ENCODE measurements around the gene CELSR1.
A peak's percentile ranks its signal among the peaks of the same experiment; 100 is the strongest.

The CELSR1 gene

GRCh38 chr22:46368422-46368821 is 169.0 kb downstream of the CELSR1 start:
- DNase-seq, result no peak
- no peak for TF ChIP-seq GATA1 (IDR thresholded peaks at IDR 0.05; ENCODE audit: low read depth, low read length)
- TF ChIP-seq POLR2A (IDR thresholded peaks at IDR 0.05; ENCODE audit: low read length), result no peak

- DNase-seq, result peak; percentile 44 to 68
Observed at GRCh38 chr22:46367707-46368191, 169.7 kb downstream of the CELSR1 start.

DNA sequence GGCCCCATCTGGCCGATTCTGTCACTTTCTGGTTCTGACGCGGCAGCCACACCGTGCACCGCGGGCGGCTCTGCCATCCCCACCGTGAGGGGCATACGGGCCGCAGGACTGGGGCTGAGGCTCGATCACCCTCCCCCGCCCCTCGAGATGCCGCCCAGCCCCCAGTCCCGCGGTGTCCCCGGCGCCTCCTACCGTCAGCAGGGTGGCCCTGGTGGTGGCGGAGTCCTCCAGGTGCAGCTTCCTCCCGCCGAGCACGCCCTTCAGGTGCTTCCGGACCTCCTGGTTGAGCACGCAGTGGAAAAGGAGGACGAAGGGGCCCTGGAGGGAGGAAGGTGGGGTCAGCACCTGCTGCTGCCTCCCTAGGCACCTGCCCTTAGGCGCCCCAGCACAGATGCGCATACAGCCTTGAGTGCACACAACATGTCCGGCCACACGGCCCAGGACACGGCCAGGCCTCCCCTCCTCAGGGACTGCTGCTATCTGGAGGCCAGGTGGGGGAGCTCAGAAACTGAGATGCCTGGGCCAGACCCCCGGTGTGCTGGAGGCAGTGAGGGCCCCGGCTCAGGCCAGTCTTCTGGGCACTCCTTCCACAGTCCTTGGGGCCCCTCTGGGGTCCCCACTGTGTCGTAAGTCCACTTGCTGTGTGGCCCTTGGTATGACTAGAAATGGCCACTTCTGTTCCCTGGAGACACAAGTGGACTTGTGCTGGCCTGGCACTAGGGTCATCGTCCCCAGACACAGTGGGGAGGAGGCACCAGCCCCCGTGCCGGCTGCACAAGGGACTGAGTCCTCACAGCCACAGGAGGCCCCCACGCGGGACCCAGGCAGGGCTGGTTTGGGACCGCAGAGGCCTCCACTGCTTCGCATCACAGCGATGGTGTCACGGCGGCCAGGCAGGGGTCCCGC is 170.4 kb downstream of the CELSR1 start:
- TF ChIP-seq POLR2A (IDR thresholded peaks at IDR 0.05; ENCODE audit: low read length), result no peak
- no peak for DNase-seq

More at GRCh38 chr22:46367707-46368191, 169.7 kb downstream of the CELSR1 start:
- TF ChIP-seq POLR2A (IDR thresholded peaks at IDR 0.05; ENCODE audit: low read length), result no peak
- TF ChIP-seq GATA1 (IDR thresholded peaks at IDR 0.05; ENCODE audit: low read depth, low read length), result no peak

DNA sequence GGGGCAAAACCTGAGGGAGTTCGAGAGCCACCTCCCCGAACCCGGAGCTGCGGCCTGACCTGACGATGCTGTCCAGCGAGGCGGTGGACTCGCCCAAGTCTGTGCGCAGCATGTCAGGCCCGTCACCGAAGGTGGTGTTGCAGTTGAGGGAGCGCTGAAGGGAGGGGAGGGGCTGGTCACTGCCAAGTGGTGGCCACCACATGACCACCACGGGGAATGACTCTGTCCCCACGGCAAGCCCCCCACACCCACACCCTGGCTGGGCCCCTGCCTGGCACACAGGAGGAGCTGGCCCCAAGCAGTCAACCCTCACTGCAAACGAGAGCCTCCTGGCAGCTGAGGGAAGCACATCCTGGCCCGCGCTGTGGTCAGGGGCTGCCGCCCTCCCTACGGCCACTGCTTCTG is 171.1 kb downstream of the CELSR1 start:
- peak; percentile 10 to 39 for DNase-seq
- TF ChIP-seq GATA1 (IDR thresholded peaks at IDR 0.05; ENCODE audit: low read depth, low read length) (no peak), POLR2A (IDR thresholded peaks at IDR 0.05; ENCODE audit: low read length) (no peak)

GRCh38 chr22:46365166-46365624 is 172.2 kb downstream of the CELSR1 start:
- no peak for DNase-seq
- TF ChIP-seq GATA1 (IDR thresholded peaks at IDR 0.05; ENCODE audit: low read depth, low read length) (no peak), POLR2A (IDR thresholded peaks at IDR 0.05; ENCODE audit: low read length) (no peak)

DNA sequence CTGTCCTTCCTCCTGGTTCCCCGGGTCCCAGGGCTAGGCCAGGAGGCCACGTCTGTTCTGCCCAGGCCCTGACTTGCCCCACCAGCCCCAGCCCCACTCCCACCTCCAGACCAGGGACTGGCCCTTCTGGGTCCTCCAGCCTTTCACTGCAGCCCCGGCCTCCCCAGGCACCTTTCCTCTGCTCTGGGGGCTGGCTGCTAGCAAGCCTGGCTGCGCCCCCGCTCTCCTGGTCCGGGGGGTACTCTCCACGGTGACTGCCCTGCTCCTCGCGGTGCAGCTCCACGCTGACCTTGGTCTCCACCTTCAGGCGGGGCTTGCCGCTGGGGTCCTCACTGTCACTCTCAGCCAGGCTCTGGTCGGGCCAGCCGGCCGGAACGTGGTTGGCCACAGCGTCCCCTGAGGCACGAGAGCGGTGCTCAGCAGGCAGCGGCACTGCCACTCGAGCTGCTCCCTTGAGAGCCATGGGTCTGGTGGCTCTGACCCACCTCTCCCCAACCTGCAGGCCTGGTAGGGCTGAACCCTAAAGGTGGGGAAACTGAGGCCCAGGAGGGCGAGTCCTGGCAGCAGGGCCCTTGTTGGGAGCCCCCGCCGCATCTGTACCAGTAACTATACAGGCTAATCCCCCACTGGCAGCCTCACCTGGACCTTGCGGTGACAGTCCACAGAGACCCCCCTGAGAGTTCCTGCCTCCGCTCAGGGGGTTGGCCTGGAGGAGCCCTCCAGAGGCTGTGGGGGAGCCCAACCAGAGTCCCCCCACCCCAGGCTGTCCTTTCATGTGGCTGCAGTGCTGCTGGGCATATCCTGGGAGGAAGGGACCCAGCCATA is 172.9 kb downstream of the CELSR1 start:
- no peak for TF ChIP-seq GATA1 (IDR thresholded peaks at IDR 0.05; ENCODE audit: low read depth, low read length)
- no peak for TF ChIP-seq POLR2A (IDR thresholded peaks at IDR 0.05; ENCODE audit: low read length)
- no peak for DNase-seq

DNA sequence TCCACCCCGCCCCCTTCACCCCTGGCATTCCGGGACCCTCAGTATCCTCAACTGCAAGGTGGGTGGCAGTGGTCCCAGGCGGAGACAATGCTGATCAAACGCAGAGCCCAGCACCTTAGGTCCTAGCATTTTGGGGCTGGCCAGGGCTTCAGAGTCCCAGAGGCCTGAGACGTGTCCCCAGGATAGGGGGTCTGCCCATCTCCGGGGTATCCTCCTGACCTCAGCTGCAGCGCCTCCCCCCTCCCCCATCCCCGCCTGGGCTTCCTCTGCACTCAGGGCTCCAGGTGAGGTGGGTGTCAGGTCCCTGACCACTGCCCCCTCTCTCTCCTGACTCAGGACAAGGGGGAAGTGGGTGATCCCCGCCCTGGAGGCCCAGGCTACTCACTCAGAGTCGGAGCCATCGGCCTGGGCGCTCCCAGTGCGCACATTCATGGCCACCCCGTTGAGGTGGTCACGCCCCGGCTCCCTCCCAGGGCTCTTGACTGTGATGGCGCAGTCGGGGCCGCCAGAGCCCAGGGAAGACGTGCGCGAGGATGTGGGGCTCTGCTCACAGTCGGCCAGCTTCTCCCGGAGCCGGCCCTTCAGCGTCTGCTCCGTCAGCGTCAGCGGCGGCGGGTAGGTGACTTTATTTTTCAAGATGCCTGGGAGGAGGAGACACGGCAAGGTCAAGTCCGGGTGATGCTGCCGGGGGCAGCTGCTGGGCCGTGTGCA is 173.7 kb downstream of the CELSR1 start:
- TF ChIP-seq GATA1 (IDR thresholded peaks at IDR 0.05; ENCODE audit: low read depth, low read length) (no peak), POLR2A (IDR thresholded peaks at IDR 0.05; ENCODE audit: low read length) (no peak)
- DNase-seq, result no peak

DNA sequence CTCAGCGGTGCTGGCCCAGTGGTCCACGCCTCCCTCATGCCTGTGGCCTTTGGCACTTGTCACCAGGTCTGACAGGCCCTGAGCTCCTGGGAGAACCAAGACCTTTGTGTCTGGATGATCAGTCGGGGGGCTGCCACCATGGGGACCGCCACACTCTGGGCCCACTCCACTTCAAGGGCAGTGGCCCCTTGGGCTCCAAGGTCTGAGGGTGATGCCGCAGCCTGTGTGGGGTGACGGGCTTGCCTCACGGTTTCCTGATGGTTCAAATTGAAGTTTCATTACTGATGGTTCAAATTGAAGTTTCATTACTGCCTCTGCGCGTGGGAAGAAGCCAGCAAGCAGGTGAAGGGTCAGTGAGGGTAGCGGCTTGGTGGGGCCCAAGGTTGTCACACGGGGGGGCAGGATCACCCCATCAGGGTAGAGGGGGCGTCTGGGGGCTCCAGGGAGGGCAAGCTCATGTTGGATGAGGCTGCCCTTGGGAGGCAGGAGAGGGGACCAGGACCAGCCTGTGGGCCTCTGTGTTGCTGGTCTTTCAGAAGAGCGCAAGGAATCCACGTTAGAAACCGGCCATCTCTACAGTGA is 174.4 kb downstream of the CELSR1 start:
- TF ChIP-seq POLR2A (IDR thresholded peaks at IDR 0.05; ENCODE audit: low read length) (no peak), GATA1 (IDR thresholded peaks at IDR 0.05; ENCODE audit: low read depth, low read length) (no peak)
- DNase-seq, result no peak

DNA sequence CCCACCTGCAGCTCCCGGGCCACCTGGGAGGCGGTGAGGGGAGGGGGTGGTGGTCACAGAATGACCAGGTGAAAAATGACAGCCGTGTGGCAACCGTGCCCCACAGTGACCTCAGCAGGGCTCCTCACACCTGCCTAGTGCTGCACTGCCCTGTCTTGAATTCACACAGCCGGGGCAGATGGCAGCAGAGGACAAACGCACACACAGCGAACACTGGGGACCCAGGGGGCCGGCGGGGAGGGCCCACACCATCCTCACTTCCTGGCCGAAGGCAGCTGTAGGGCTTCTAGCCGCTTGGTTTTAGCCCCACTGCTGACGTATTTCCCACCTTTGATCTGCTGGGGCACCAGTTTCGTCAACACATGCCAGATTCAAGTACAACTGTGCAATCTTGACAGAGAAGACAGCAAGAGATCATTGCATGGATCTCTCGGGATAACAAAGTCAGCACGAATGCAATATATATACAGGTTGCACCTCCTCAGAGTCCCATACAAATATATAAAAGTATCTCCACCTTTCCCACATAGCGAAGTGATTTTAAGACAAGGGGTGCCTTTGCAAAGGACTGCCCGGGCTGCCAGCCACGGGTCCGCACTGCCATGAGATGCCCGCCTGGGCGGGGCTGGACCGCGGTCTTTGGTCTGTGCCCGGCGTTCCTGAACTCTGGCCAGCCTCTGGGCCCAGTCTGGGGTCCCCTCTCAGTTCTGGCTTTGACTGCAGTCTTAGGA is 175.1 kb downstream of the CELSR1 start:
- TF ChIP-seq GATA1 (IDR thresholded peaks at IDR 0.05; ENCODE audit: low read depth, low read length) (no peak), POLR2A (IDR thresholded peaks at IDR 0.05; ENCODE audit: low read length) (no peak)

DNA sequence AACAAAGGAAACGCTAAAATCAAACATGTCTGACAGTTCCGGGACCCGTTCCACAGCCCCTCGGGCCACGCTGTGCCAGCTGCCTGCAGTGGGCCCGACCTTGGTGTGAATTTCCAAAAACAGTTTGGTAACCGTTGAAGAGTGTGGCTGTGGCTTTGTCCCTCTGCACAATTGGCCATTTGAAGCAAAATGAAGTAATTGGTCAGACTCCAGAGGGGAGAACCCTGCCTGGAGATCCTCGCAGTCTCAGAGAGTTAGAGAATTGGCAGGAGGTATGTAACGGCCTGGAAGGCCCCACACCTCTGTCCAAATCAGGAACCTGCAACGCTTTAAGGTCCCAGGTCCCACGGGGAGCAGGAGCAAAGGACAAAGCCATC is 175.6 kb downstream of the CELSR1 start:
- DNase-seq, result no peak
- TF ChIP-seq GATA1 (IDR thresholded peaks at IDR 0.05; ENCODE audit: low read depth, low read length) (no peak), POLR2A (IDR thresholded peaks at IDR 0.05; ENCODE audit: low read length) (no peak)

More for the DNA sequence above, 175.1 kb downstream of the CELSR1 start:
- no peak for DNase-seq

- TF ChIP-seq POLR2A (IDR thresholded peaks at IDR 0.05; ENCODE audit: low read length) (no peak), GATA1 (IDR thresholded peaks at IDR 0.05; ENCODE audit: low read depth, low read length) (no peak)
- DNase-seq, result no peak
Observed at GRCh38 chr22:46360891-46361290, 176.5 kb downstream of the CELSR1 start.

DNA sequence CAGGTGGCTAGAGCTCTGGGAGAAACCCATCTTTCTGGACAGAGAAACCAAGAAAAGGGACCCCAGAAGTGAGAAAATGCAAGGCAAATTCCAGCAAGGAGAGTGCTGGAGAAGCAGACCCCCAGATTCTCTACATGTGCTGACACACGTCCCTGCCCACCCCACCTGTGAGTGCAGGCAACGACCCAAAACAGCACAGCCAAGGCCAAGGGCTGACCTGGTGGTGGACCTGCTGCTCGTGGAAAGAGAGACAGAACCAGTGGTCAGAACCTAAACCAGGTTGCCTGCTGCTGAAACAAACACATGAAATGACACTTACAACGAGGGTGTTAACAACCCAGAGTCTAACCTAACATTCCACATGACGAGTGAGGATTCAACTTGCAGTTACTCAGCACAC is 177.3 kb downstream of the CELSR1 start:
- TF ChIP-seq POLR2A (IDR thresholded peaks at IDR 0.05; ENCODE audit: low read length), result no peak
- no peak for TF ChIP-seq GATA1 (IDR thresholded peaks at IDR 0.05; ENCODE audit: low read depth, low read length)
- DNase-seq, result no peak

- DNase-seq, result no peak
- no peak for TF ChIP-seq POLR2A (IDR thresholded peaks at IDR 0.05; ENCODE audit: low read length)
Observed at GRCh38 chr22:46359362-46359761, 178.1 kb downstream of the CELSR1 start.

All from erythroblast (primary cell).